ELR (cell line): Measurements from ENCODE around the gene UBE4B.

ENCODE experiments used
- DNase-seq: peaks from one replicate; pipeline ENCODE4 v3.0.0-alpha.2; 2015; ENCODE audit warnings: low read depth

UBE4B gene

GRCh38 chr1:10042746-10043145 lies 10.0 kb downstream of the UBE4B start:
- no peak for DNase-seq

- DNase-seq: no peak
These were observed 13.0 kb downstream of the UBE4B start for GRCh38 chr1:10045480-10046355.

GRCh38 chr1:10046356-10047085 lies 13.8 kb downstream of the UBE4B start:
- DNase-seq: no peak

GRCh38 chr1:10048601-10049000 lies 15.8 kb downstream of the UBE4B start:
- no peak for DNase-seq

- DNase-seq: no peak
These were observed 17.9 kb downstream of the UBE4B start for GRCh38 chr1:10050611-10051010.

GRCh38 chr1:10051656-10052055 lies 18.9 kb downstream of the UBE4B start:
- DNase-seq: no peak

GRCh38 chr1:10052347-10052746 lies 19.6 kb downstream of the UBE4B start:
- DNase-seq: no peak

GRCh38 chr1:10054465-10054864 lies 21.7 kb downstream of the UBE4B start:
- DNase-seq: no peak

GRCh38 chr1:10056599-10056987 lies 23.8 kb downstream of the UBE4B start:
- DNase-seq: no peak

- peak; percentile 67 for DNase-seq
These were observed 24.6 kb downstream of the UBE4B start for GRCh38 chr1:10057343-10057742.

GRCh38 chr1:10057796-10058195 lies 25.0 kb downstream of the UBE4B start:
- DNase-seq: no peak

GRCh38 chr1:10059342-10059718 lies 26.6 kb downstream of the UBE4B start:
- DNase-seq: no peak

GRCh38 chr1:10060311-10061100 lies 27.7 kb downstream of the UBE4B start:
- no peak for DNase-seq

- no peak for DNase-seq
These were observed 28.5 kb downstream of the UBE4B start for GRCh38 chr1:10061276-10061675.

GRCh38 chr1:10063878-10064277 lies 31.1 kb downstream of the UBE4B start:
- no peak for DNase-seq

- DNase-seq: no peak
These were observed 31.9 kb downstream of the UBE4B start for GRCh38 chr1:10064416-10065343.

- DNase-seq: no peak
These were observed 32.6 kb downstream of the UBE4B start for GRCh38 chr1:10065344-10065685.

- DNase-seq: no peak
These were observed 33.0 kb downstream of the UBE4B start for GRCh38 chr1:10065760-10066159.

GRCh38 chr1:10068605-10069294 lies 36.0 kb downstream of the UBE4B start:
- DNase-seq: peak; percentile 6

GRCh38 chr1:10070206-10070605 lies 37.4 kb downstream of the UBE4B start:
- peak; percentile 60 for DNase-seq

GRCh38 chr1:10071640-10072039 lies 38.9 kb downstream of the UBE4B start:
- no peak for DNase-seq
